Colonic mucosa (tissue), 4 donors: ENCODE results near the gene CLEC4F. TPM values are rescaled to one million over a fixed set of nuclear protein-coding genes. Genes with fewer than 3 reads are reported as not detected.

Source experiments
- DNase-seq: peaks from one replicate; pipeline ENCODE4 v3.0.0-alpha.2; 2020
- H3K27ac ChIP-seq: fragments of 200-600 bp; one replicate; pipeline ENCODE4 v1.8.0; 2021
- H3K27me3 ChIP-seq: fragments of 200-600 bp; one replicate; pipeline ENCODE4 v1.8.0; 2021
- H3K36me3 ChIP-seq: fragments of 200-600 bp; one replicate; pipeline ENCODE4 v1.8.0; 2021
- H3K4me1 ChIP-seq: fragments of 200-600 bp; one replicate; pipeline ENCODE4 v1.8.0; 2021; ENCODE audit warnings: mild to moderate bottlenecking
- H3K4me3 ChIP-seq: fragments of 200-600 bp; one replicate; pipeline ENCODE4 v1.8.0; 2021
- H3K9ac ChIP-seq, 2 donors: one replicate each; pipeline ENCODE4 v1.7.0; 2013; ENCODE audit warnings: control low read depth in 2 of 2, low read depth in 2 of 2, low read length in 2 of 2
- H3K9me3 ChIP-seq: fragments of 200-600 bp; one replicate; pipeline ENCODE4 v1.8.0; 2021
- intact Hi-C: fragments of 100-400 bp; cut with DNase I; formaldehyde crosslinking; loops from one replicate; pipeline ENCODE4 v1.14.1; 2022
- total RNA-seq, 2 donors: library from RNA; stranded (reverse); fragmentation: NEBNext Ultra II Directional in 1 of 2; extraction: Animal tissue kit (Norgen Biotek cat#: 25700) in 1 of 2; gene quantifications; one replicate each; pipeline ENCODE4 v1.2.1, GENCODE V29; 2021
- TF ChIP-seq, protein P1 (sequence below): fragments of 200-600 bp; IDR thresholded peaks from one replicate; pipeline ENCODE4 v1.8.0; 2022; ENCODE audit warnings: antibody characterized with exemption, mild to moderate bottlenecking
- donor health status: healthy.
- donor health status: DM: no; HTN: no; CAD: no.
- donor health status: DM: no; HTN: no; CAD: no.

The CLEC4F gene
- total RNA-seq, 2 donors from 2014 or later = 0.12 TPM; not detected in 1

DNA sequence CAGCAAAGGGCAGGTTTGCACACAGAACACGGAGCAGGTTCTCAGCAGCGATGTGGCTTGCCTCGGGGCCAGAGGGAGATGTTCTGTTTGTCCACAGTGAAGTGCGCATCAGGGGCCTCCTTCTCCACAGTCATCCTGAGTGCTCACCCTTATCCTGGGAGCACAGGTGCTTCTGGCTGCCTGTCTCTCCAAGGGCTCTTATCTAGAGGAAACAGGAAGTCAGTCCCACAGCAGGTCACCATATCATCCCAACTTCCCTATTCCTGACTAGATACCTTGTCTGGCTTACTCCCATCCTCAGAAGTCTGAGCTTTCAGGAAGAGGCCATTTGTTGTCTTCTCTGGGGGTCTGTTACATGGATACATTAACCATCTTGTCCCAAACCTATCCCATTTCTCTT, 15.2 kb upstream of the CLEC4F start, which contains the start of gene CD207:
Gene CD207, minus strand, starts transcription at position 174 of the 400 bp plus-strand sequence. Its CDS starts 40 bp downstream, at position 134.
- Histone ChIP-seq H3K36me3 (no peaks in the 10 kb centered on the region), H3K27me3 (no peaks in the 10 kb centered on the region), H3K4me3 (no peak within 1 kb of the TSS), H3K4me1 (no peaks in the 10 kb centered on the region), H3K27ac (no peak within 1 kb of the TSS), H3K9me3 (no peaks in the 10 kb centered on the region), H3K9ac (no peak within 1 kb of the TSS)
- DNase-seq = no peak
- TF ChIP-seq, protein P1, sequence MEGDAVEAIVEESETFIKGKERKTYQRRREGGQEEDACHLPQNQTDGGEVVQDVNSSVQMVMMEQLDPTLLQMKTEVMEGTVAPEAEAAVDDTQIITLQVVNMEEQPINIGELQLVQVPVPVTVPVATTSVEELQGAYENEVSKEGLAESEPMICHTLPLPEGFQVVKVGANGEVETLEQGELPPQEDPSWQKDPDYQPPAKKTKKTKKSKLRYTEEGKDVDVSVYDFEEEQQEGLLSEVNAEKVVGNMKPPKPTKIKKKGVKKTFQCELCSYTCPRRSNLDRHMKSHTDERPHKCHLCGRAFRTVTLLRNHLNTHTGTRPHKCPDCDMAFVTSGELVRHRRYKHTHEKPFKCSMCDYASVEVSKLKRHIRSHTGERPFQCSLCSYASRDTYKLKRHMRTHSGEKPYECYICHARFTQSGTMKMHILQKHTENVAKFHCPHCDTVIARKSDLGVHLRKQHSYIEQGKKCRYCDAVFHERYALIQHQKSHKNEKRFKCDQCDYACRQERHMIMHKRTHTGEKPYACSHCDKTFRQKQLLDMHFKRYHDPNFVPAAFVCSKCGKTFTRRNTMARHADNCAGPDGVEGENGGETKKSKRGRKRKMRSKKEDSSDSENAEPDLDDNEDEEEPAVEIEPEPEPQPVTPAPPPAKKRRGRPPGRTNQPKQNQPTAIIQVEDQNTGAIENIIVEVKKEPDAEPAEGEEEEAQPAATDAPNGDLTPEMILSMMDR = no peak
- intact Hi-C loops = no loop called here

DNA sequence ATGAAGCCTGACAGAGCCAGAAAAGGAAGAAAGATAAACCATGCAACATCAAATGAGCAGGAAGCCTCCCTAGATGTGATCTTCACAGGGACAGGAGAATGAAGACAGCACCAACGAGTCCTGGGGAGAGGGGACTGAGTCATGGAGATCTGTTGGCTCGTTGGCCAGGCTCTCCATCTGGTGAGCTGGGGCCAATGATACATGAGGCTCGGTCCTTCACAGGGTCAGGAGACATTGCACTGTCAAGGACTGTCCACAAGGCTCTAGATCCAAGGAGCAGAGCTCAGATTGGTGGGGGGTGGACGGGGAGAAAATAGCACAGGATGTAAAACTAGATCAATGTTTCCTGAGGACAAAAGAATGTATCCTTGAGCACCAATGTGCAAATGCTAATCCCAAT, 14.5 kb upstream of the CLEC4F start:
- TF ChIP-seq, protein P1 = no peak
- no peaks in the 10 kb centered on the region for H3K9me3 ChIP-seq
- H3K4me1 ChIP-seq = no peaks in the 10 kb centered on the region
- no peaks in the 10 kb centered on the region for H3K27me3 ChIP-seq
- H3K36me3 ChIP-seq = no peaks in the 10 kb centered on the region
- no peak overlapping the region for H3K4me3 ChIP-seq
- no peak overlapping the region for H3K9ac ChIP-seq
- H3K27ac ChIP-seq = no peak overlapping the region
- intact Hi-C loops = no loop called here
- no peak for DNase-seq

DNA sequence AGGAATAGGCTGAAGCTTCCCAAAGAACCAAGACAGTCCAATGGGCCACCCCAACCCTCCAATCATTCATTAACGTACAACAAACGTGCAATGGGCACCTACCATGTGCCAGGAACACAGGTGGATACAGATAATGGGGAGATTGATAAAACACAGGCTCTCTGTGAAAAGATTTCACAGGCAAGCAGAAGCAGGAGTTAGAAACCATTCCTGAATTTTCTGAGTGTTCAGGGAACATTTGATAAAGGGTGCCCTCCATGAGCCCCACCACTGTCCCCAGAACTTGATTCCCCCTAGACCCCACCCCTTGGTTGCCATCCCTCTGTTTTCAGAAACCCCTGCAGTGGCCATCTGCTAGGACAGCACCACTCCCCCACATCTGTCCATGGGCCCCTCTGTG, 13.7 kb upstream of the CLEC4F start:
- DNase-seq = no peak
- H3K36me3 ChIP-seq = no peaks in the 10 kb centered on the region
- intact Hi-C loops = no loop called here
- H3K4me1 ChIP-seq = no peaks in the 10 kb centered on the region
- no peaks in the 10 kb centered on the region for H3K27me3 ChIP-seq
- no peak overlapping the region for H3K9ac ChIP-seq
- H3K27ac ChIP-seq = no peak overlapping the region
- TF ChIP-seq, protein P1 = no peak
- no peaks in the 10 kb centered on the region for H3K9me3 ChIP-seq
- H3K4me3 ChIP-seq = no peak overlapping the region

DNA sequence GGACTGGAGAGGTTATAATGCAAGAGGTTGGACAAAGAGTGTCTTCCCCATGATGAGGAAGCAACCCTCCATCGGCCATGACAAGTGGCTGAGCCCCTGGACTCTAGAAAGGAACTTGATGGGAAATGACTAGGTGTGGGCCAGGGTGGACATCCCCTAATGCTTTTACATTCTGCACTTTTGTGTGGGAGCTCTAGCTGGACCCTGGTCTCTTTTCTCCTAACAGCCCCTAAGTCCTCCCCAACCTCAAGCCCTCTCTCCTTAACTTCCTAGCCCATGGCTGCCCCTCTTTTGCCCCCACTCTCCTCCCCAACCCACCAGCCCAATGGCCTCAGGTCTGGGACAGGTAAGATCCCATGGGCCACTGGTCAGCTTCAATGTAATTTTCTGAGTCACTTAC, 12.8 kb upstream of the CLEC4F start:
- Histone ChIP-seq H3K27me3 (no peaks in the 10 kb centered on the region), H3K36me3 (no peaks in the 10 kb centered on the region), H3K4me1 (no peaks in the 10 kb centered on the region), H3K9me3 (no peaks in the 10 kb centered on the region), H3K9ac (no peak overlapping the region), H3K27ac (no peak overlapping the region), H3K4me3 (no peak overlapping the region)
- no peak for DNase-seq
- intact Hi-C loops = no loop called here
- TF ChIP-seq, protein P1 = no peak

DNA sequence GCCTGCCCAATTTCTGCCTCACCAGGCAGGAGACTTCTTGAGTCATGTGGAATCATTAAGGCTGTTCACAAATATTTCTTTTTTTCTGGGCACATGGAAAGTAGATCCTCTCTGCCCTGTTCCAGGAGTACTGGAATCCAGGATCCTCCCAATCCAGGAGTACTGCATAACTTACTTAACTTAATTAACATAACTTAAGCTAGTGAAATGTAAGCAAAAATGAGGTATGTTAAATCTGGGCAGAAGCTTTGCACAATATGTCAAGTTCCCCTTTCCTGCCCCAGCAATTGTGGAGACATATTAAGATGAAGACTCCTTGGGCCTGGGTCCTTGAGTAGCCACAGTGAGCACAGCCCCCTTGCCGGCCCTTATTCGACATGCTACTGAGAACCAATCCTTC, 12.0 kb upstream of the CLEC4F start:
- Histone ChIP-seq H3K4me1 (no peaks in the 10 kb centered on the region), H3K9ac (no peak overlapping the region), H3K9me3 (no peaks in the 10 kb centered on the region), H3K27me3 (no peaks in the 10 kb centered on the region), H3K4me3 (no peak overlapping the region), H3K27ac (no peak overlapping the region), H3K36me3 (no peaks in the 10 kb centered on the region)
- DNase-seq = no peak
- TF ChIP-seq, protein P1 = no peak
- intact Hi-C loops = no loop called here

DNA sequence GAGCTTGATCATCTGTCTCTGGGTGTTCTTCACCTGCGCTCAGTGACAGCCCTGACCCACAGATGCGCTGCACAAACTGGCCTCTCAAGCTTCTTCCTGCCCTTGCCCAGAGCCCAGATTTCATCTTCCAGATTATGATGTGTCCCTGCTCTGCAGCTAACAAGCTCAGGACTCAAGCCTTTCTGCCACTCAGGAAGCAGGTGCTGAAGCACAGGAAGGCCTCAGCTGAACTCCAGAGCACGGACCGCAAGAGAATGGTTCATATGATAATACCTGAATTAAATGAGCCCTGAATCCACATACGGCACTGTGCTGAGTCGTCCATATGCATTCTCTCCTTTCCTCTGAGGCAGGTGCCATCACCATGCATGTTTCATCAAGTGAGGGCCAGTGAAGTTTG, 11.5 kb upstream of the CLEC4F start:
- intact Hi-C loops = no loop called here
- no peak overlapping the region for H3K27ac ChIP-seq
- TF ChIP-seq, protein P1 = no peak
- H3K9ac ChIP-seq = no peak overlapping the region
- H3K36me3 ChIP-seq = no peaks in the 10 kb centered on the region
- H3K9me3 ChIP-seq = no peaks in the 10 kb centered on the region
- no peaks in the 10 kb centered on the region for H3K4me1 ChIP-seq
- H3K4me3 ChIP-seq = no peak overlapping the region
- no peak for DNase-seq
- H3K27me3 ChIP-seq = no peaks in the 10 kb centered on the region
